Suprapubic skin (tissue), 3 donors: ENCODE measurements around the gene SH3BP5.
"Not testable (repeated sequence)": the region's sequence is repeated elsewhere in the genome, so short reads cannot be mapped to it uniquely, and the experiment has no call there.

Experiments
- EP300 ChIP-seq: sonication (generic); formaldehyde crosslinking; IDR thresholded peaks from one replicate; pipeline ENCODE4 v1.6.1; 2017; ENCODE audit warnings: antibody characterized with exemption
- POLR2A ChIP-seq, 2 donors: fragments of 450-650 bp; IDR thresholded peaks; one replicate each; pipeline ENCODE4 v1.6.1; 2017; ENCODE audit warnings: antibody characterized with exemption in 2 of 2, mild to moderate bottlenecking in 2 of 2, moderate library complexity in 2 of 2
- TF ChIP-seq, protein P1 (sequence below), 2 donors: fragments of 200-600 bp in 1 of 2; fragments of 450-650 bp in 1 of 2; sonication (generic) in 1 of 2; IDR thresholded peaks; one replicate each; pipeline ENCODE4 v1.5.1; 2016 to 2019; ENCODE audit warnings: antibody characterized with exemption in 2 of 2, mild to moderate bottlenecking in 1 of 2, moderate library complexity in 1 of 2

DNA sequence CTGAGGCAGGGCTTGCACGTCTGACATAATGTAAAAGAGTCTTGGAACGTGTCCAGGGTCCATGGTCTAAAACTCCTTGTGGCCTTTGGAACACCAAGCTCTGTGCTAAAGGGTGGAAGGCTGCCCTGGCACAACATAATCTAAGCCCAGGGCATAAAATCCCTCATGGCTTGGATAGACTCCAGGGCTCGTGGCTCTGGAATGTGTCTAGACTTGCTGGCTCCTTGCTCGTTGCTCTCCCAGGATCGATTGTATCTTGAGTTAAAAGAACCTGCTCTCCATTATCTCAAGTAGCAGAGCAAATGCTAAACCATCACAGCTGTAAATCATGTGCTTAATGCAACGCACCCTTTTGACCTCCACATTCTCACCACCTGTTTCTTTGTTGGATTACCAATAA, 31.7 kb upstream of the SH3BP5 start:
- TF ChIP-seq, protein P1, sequence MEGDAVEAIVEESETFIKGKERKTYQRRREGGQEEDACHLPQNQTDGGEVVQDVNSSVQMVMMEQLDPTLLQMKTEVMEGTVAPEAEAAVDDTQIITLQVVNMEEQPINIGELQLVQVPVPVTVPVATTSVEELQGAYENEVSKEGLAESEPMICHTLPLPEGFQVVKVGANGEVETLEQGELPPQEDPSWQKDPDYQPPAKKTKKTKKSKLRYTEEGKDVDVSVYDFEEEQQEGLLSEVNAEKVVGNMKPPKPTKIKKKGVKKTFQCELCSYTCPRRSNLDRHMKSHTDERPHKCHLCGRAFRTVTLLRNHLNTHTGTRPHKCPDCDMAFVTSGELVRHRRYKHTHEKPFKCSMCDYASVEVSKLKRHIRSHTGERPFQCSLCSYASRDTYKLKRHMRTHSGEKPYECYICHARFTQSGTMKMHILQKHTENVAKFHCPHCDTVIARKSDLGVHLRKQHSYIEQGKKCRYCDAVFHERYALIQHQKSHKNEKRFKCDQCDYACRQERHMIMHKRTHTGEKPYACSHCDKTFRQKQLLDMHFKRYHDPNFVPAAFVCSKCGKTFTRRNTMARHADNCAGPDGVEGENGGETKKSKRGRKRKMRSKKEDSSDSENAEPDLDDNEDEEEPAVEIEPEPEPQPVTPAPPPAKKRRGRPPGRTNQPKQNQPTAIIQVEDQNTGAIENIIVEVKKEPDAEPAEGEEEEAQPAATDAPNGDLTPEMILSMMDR (IDR thresholded peaks at IDR 0.05): not testable (repeated sequence)
- TF ChIP-seq POLR2A (IDR thresholded peaks at IDR 0.05); EP300: not testable (repeated sequence)
